Stimulated activated CD8-positive, alpha-beta memory T cell treated with anti-CD3 and anti-CD28 coated beads, Interleukin-4, amount 100 ng/mL, for 48 hours (primary cell): ENCODE data around the gene OCSTAMP.

Experiments
- DNase-seq: peaks from one replicate; pipeline ENCODE4 v3.0.0-alpha.2; 2020

Gene OCSTAMP

GRCh38 chr20:46573234-46573633 is 22.8 kb upstream of the OCSTAMP start:
- DNase-seq, result no peak

- no peak for DNase-seq
Measured at GRCh38 chr20:46572790-46573189, 22.3 kb upstream of the OCSTAMP start.

DNA sequence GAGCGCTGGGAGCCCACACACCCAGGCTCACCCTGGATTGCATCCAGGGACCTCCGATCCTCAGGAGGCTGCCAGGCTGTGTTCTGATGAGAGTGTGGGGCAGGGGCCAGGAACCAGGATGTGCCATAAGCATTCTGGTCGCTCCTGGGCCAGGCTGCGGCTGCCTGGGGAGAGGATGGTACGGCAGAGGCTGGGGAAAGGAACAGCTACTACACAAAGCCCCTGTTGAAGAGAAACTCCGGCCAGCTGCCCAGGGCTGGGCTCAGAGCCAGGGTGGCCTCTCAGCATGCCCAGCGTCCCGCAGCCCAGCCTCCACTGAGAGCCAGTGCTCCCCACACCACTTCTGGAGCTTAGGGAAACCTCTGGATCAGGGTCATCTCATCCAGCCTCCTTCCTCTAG is 21.7 kb upstream of the OCSTAMP start:
- DNase-seq, result no peak

DNA sequence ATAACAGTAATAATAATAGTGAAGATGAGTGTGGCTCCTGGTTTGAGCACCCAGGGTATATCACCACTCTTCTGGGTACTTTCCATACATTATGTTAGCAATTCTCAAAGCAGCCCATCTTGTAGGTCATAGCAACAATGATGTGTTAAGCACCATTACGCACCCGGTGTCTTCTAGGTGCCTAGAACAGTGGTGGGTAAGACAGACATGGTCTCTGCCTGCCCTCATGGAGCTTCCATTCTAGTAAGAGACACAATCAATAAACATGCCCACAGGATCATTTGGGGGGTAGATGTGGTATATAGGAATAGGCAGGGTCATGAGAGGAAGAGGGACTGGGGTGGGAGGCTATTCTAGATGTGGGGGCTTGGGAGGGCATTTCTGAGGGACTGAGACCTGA is 21.0 kb upstream of the OCSTAMP start:
- no peak for DNase-seq

- no peak for DNase-seq
Measured at GRCh38 chr20:46570956-46571355, 20.5 kb upstream of the OCSTAMP start.

- no peak for DNase-seq
Measured at GRCh38 chr20:46569961-46570360, 19.5 kb upstream of the OCSTAMP start.

DNA sequence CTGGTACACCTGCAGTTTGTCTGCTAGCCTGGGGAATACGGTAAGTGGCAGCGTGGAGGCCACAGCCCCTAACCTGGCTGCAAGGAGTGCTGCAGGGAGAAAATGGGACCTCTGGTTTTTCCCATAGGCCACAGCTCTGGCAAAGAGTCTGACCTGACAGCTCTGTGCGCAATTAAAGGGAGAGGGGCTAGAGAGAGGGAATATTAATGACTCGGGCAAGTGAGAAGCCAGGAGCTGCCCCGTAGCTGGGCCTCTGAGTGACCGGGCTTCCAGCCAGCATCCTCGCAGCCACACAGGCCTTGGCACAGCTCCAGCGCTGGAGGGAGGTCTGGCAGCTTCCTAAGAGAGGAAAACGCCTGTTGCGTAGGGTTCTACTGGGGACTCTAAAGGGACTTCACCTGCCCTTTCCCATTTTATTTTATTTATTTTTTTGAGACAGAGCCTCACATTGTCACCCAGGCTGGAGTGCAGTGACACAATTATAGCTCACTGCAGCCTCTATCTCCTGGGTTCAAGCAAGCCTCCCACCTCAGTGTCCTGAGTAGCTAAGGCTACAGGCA is 18.2 kb upstream of the OCSTAMP start:
- no peak for DNase-seq

DNA sequence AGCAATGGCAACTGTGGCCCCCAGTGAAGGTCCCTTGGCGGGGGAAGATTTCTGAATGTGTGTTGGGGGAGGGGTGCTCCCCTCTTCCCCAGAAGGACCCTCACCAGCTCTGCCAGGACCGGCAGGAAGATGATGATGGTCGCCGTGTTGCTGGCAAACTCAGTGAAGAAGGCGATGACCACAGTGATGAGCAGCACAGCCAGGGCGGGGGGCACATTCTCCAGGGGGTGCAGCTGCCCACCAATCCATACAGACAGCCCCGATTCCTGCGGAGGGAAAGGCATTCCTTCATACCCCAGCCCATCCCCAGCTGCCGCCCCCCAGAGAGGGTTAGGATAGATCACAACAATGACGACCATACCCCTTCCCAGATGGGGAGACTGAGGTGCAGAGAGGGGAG is 15.7 kb upstream of the OCSTAMP start:
- no peak for DNase-seq

DNA sequence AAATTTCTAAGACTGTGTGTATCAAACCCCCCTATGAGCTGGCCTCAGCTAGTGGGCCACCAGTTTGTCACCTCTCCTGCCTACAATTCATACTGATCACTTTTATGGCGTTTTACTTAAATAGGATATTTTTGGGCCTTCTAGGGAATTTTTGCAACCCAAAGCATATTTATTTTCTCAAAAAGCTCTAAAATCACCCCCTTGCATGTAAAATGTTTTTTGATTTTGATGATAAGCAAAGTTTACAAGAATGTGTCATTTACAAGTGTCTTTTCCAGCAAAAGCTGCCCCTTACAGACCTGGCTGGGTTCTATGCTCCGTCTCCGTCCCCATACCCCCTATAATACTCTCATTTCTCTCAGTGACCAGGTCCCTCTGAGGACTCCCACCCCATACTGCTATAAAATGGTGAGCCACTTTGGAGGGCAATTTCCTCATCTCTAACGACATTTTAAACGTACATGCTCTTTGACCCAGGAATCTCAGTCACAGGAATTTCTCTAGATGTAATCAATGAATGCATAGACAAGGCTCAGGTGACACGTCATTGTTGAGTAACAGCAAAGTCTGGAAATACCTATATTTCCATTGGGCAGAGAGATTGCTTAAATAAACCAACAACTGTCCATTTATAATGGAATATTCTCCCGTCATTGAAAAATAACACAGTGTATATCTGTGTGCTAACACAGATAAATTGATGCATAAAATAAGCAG is 13.9 kb upstream of the OCSTAMP start:
- no peak for DNase-seq

DNA sequence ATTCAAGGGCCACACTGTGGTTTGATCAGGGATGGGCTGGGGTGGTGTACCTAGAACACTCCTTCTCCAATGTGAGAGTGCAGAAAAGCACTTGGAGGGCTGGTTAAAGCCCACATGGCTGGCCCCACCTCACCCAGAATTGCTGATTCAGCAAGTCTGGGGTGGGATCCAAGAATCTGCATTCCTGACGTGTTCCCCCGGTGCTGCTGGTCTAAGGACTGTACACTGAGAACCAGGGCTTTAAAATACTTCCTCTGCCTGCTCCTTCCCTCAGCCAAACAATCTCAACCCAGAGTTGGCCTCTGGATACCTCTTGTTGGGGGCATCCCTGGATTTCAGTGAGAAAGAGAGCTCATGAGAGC is 13.4 kb upstream of the OCSTAMP start:
- no peak for DNase-seq

GRCh38 chr20:46563170-46563859 is 12.9 kb upstream of the OCSTAMP start:
- no peak for DNase-seq

- peak; percentile 87 for DNase-seq
Measured at GRCh38 chr20:46562373-46563169, 12.1 kb upstream of the OCSTAMP start.

- no peak for DNase-seq
Measured at GRCh38 chr20:46562009-46562372, 11.5 kb upstream of the OCSTAMP start.

- no peak for DNase-seq
Measured at GRCh38 chr20:46559685-46560440, 9.4 kb upstream of the OCSTAMP start.

DNA sequence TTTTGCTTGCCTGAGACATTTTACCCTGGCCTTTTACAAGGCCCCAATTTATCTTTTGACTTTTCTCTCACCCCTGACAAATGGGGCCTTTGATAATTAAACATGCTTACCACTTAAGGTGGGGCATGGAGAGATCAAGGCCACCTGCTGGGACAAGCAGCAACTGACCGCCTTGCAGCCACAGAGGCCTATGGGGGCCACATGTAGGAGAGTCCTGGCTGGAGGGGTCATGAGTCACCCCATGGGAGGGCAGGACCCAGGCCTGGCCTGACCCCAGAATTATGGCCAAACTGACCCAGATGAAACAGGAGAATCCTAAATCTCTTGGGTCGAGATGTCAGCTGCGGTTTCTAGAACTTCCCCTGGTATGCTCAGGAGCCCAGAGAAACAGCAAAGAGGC is 8.5 kb upstream of the OCSTAMP start:
- no peak for DNase-seq

DNA sequence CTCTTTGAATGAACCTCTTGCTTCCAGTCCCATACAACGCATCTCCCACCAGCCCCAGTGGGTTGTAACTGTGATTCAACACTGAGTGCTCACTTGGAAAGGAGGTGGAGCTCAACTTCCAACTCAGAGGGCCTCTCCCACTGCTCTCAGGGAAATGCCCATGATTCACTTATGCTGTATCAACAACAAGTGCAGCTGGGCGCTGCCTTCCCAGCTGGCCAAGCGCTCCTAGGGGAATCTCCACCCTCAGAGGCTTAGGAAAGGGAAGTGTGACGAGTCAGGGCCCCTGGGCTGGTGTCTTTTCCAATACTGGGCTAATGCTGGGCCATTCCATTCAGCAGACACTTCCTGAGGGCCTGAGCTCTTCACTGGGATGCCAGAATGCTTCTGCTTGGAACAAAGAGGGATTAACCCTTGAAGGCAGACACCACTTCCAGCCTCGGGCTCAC is 8.1 kb upstream of the OCSTAMP start:
- DNase-seq, result peak; percentile 67

DNA sequence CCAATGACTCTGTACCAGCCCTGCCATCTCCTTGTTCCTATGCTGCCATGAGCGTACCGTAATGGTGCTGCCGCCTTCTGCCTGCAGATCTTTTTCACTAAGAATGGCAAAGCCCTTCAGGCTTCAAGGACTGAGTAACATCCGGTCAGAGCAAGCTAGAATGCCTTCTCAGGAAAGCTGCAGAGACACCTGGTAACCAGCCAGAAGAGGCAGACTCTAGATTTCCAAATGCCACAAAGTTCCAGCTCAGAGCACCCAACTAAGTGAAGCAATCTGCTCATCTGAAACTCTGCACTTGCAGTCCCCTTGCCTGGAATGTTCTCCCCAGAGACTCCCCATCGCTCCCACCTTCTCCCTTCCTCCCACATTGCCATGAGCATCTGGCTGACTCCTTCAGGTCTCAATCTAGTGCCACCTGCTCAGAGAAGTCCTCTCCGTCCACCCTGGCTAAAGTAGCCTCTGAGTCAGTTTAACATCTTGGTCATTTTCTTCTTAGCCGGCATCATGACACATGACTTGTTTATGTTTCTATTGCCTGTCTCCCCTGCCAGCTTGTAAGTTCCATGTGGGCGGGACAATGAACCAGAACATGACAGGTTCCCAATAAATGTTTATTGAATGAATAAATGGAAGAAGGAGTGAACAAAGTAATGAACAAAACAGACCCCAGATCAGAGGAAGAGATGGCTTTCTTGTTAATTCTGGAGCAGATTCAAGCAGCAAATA is 6.9 kb upstream of the OCSTAMP start:
- DNase-seq, result no peak

DNA sequence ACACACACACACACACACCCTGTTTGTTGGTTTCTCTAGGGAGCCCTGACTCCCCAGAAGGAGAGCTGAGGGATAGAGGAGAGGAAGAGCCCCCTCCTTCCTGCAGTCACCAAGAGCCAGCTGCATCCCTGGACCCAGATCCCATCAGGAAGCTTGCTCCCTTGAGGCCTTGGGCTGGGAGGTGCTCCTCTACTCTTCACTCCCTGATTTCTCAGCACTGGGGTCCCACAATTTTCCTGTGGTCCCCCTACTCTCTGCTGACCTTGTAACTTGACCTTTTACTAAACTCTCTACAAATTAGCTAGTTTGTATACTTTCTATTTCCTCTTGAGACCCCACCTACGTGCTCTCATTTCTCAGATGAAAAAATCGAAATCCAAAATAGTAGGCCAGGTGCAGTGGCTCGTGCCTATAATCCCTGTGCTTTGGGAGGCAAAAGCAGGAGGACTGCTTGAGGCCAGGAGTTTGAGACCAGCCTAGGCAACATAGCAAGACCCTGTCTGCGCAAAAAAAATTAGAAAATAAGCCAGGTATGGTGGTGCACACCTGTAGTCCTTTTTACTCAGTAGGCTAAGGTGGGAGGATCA is 5.0 kb upstream of the OCSTAMP start:
- DNase-seq, result no peak

- DNase-seq, result no peak
Measured at GRCh38 chr20:46554828-46555227, 4.4 kb upstream of the OCSTAMP start.

DNA sequence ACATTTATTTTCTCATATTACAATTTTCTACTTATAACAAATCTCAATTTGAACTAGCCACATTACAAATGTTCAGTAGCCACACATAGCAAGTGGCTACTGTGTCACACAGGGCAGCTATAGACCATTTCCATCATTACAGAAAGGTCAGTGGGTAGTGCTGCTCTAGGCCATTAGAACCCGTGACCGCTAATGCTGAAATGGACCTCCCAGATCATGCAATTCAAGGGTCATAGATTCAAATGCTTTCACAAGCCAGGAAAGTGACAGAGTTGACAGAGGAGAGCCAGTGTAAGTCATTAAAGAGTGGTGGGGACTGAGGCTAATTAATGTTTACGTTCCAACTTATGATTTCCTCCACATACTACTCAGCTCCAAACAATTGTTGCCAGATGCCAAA is 3.5 kb upstream of the OCSTAMP start:
- DNase-seq, result no peak
